ENCODE data around the gene CASP6. TPM values are rescaled to one million over a fixed set of nuclear protein-coding genes. Genes with fewer than 3 reads are reported as not detected.
"Not testable (repeated sequence)": the region's sequence is repeated elsewhere in the genome, so short reads cannot be mapped to it uniquely, and the experiment has no call there.

CASP6 gene
- polyA plus RNA-seq, 3 donors = 37.2 to 45.4 (median 37.4) TPM

- DNase-seq (ENCODE audit: extremely low read depth in 1 of 11, low read depth in 9 of 11, low spot score in 4 of 11) = no peak
These were observed 19.5 kb downstream of the CASP6 start for GRCh38 chr4:109683621-109684253.

DNA sequence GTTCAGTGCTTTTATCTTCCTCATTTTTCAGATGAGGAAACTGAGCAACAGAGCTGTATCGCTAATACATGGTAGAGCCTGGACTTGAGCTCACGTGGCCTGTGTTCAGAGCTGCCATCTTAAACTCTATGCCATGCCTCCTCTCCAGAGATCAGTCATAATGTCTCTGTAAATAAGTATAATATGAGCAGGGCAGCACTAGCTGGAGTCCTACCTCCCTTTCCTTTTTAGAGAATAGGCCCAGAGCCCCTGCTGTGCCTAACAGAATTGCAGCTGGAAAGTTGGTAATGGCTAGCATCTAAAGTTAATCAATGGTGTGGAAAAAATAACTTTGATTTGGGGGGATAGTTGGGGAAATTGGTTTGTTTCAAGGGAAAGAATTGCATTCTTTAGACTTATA, 20.4 kb downstream of the CASP6 start:
- no peak for DNase-seq (ENCODE audit: extremely low read depth in 1 of 11, low read depth in 9 of 11, low spot score in 4 of 11)

DNA sequence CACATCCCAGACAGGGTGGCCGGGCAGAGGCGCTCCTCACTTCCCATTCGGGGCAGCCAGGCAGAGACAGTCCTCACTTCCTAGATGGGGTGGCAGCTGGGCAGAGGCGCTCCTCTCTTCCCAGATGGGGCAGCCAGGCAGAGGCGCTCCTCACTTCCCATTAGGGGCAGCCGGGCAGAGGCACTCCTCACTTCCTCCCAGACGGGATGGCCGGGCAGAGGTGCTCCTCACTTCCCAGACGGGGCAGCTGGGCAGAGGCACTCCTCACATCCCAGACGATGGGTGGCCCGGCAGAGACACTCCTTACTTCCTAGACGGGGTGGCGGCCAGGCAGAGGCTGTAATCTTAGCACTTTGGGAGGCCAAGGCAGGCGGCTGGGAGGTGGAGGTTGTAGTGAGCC, 24.3 kb downstream of the CASP6 start:
- not testable (repeated sequence) for DNase-seq (ENCODE audit: extremely low read depth in 1 of 11, low read depth in 9 of 11, low spot score in 4 of 11)

- DNase-seq (ENCODE audit: extremely low read depth in 1 of 11, low read depth in 9 of 11, low spot score in 4 of 11) = not testable (repeated sequence)
These were observed 24.8 kb downstream of the CASP6 start for GRCh38 chr4:109678472-109678871.

GRCh38 chr4:109676886-109677285, 26.4 kb downstream of the CASP6 start:
- DNase-seq (ENCODE audit: extremely low read depth in 1 of 11, low read depth in 9 of 11, low spot score in 4 of 11) = no peak

- no peak for DNase-seq (ENCODE audit: extremely low read depth in 1 of 11, low read depth in 9 of 11, low spot score in 4 of 11)
These were observed 27.4 kb downstream of the CASP6 start for GRCh38 chr4:109675843-109676242.

GRCh38 chr4:109675181-109675580, 28.1 kb downstream of the CASP6 start:
- no peak for DNase-seq (ENCODE audit: extremely low read depth in 1 of 11, low read depth in 9 of 11, low spot score in 4 of 11)

DNA sequence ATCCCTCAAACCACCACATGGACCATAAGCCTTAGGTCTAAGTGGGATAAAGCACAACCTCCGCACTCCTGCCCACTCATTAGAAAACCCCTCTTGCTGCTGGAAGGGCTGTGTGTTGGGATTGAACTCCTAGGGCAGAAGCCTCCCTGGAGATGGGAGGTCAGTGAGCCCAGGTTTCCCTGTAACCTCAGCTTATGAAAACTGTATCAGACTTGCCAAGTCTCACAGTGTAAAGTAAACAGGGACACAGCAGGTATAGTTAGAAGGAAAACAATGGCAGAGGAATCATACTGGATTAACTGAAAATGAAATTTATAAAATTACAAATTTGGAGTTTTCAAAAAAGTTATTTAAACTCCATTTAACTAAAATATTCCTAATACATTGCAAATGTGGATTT, 29.9 kb downstream of the CASP6 start:
- DNase-seq (ENCODE audit: extremely low read depth in 1 of 11, low read depth in 9 of 11, low spot score in 4 of 11) = no peak

DNA sequence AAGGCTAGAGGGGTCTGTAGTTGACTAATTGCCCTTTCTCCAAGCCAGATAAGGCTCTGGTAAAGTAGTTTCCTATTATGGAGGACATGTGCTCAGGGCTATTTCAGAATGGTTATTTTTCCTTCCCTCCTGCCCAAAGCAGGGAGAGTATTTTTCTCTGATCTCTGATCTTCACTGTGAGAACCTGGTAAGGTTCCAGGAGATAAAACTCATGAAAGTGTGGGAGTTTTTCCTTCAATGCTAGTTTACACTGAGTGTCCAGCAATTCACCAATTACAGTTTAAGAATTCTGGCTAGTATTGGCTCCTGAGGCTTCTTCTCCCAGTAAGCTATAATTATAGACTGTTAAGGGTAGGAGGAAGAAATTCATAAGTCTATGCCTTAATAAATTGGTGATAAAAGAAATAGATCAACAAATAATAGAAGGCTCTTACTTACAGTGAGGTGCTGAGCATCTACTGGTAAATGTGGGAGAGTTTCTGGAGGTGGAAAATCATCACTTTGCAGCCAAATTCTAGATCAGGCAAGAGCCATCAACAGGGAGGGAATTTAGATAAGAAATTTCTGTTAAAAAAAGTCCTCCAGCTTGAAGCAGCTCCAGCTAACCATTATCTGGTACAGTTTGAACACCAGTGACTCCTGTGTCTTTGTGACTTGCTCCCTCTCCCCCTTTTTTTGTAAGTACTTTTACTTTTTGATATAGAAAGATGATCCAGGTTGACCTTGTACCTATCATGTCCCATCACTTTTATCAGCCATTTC, 30.9 kb downstream of the CASP6 start:
- DNase-seq (ENCODE audit: extremely low read depth in 1 of 11, low read depth in 9 of 11, low spot score in 4 of 11) = no peak

- no peak for DNase-seq (ENCODE audit: extremely low read depth in 1 of 11, low read depth in 9 of 11, low spot score in 4 of 11)
These were observed 31.9 kb downstream of the CASP6 start for GRCh38 chr4:109671350-109671749.

GRCh38 chr4:109665783-109666485, 37.3 kb downstream of the CASP6 start:
- no peak for DNase-seq (ENCODE audit: extremely low read depth in 1 of 11, low read depth in 9 of 11, low spot score in 4 of 11)

- DNase-seq (ENCODE audit: extremely low read depth in 1 of 11, low read depth in 9 of 11, low spot score in 4 of 11) = no peak
These were observed 40.5 kb downstream of the CASP6 start for GRCh38 chr4:109662771-109663170.

DNA sequence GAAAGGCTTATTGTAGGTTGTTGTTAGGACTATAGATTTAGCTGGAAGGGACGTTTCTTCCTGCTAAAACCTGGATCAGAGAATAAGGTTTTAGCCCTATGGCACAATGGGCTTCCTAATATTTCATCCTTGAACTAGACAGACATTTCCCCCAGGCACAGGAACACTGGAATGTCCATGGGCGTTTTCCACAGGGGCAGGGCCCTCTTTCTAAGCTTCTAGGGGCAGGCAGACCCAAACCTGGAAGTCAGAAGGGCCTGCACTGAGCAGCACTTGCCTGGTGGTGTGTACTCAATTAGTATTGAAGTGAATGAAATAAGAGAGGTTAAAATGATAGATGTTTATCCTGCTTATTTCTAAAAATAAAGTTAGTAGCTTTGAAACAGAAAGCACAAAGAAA, 41.1 kb downstream of the CASP6 start:
- no peak for DNase-seq (ENCODE audit: extremely low read depth in 1 of 11, low read depth in 9 of 11, low spot score in 4 of 11)

DNA sequence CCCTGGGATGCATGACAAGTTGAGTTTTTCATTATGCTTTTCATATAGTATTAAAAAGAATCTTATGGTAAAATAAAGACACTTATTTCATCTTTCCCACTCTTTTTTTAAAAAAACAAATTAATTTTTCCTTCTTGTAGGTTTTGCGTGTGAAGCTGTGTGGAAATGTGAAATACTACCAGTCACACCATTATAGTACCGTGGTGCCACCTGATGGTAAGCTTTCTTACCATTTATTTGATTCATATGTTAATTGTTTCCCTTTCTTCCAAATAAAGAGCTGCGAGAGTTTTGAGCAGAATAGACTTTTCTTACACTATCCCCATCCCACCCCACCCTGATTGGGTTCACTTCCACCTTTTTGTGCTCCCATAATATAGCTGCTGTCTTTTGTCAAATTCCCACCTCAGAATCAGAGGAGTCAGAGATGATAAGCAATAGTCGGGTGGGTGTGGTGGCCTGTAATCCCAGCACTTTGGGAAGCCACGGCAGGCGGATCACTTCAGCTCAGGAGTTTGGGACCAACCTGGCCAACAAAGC, 44.3 kb downstream of the CASP6 start:
- DNase-seq (ENCODE audit: extremely low read depth in 1 of 11, low read depth in 9 of 11, low spot score in 4 of 11) = peak in 1 of 11 donors; percentile 0

GRCh38 chr4:109657854-109658418, 45.3 kb downstream of the CASP6 start:
- no peak for DNase-seq (ENCODE audit: extremely low read depth in 1 of 11, low read depth in 9 of 11, low spot score in 4 of 11)

DNA sequence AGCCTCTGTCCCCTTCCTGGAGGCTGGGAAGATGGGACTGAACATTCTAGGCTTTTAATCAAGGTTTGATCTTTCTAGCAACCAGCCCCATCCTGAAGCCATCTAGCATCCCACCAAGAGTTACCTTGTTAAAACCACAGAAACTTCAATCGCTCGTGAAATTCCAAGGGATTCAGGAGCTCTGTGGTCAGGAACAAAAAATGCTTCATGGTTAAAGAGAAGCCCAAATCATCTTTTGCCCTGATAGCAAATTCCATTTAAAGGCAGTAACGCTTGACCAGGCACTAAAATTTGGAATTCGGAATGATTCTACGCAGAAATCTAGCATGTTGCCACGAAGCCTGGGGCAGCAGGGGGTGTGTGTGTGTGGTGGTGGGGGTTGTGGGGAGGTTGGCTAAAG, 47.8 kb downstream of the CASP6 start:
- no peak for DNase-seq (ENCODE audit: extremely low read depth in 1 of 11, low read depth in 9 of 11, low spot score in 4 of 11)

DNA sequence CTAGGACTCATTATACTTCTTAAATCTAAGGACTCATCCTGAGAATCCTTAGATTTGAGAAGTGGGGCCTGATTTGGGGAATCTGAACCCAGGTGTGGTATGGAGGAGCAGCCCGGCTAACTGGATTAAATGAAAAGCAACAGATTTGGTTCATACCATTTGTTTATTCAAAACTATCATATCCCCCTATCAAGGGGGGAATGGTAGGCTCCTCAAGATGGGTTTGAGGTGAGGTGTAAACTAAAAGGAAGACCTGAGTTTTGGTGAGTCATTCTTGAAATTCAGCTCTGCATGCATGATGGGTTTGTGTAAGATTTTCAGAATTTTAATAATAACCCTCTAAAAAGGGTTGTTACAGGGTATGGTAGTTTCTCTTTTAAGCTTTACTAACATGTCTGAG, 53.4 kb downstream of the CASP6 start:
- DNase-seq (ENCODE audit: extremely low read depth in 1 of 11, low read depth in 9 of 11, low spot score in 4 of 11) = no peak

DNA sequence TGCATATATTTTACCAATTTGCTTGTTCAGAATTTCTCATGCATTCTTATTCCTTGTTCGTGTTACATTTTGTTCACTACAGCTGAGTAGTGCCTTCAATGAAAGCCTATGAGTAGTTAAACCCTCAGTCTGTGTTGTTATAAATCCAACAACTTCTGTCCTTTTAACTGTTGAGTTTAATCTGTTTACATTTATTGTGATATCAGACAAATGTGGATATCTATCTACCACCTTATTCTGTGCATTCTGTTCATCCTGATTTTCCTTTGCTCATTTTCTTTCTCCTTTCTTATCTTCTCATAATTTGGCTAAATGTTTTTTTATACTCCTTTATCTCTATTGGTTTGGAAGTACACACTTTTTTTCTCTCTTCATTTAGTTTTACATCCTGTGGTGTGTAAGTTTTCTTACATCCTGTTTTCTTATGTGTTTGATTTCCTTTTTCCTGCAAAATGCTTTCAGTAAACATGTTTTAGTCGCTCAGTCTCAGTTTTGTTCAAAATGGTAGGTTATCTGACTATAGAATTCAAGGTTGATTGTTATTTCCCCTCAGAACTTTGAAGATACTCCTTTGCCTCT, 54.2 kb downstream of the CASP6 start:
- DNase-seq (ENCODE audit: extremely low read depth in 1 of 11, low read depth in 9 of 11, low spot score in 4 of 11) = no peak

DNA sequence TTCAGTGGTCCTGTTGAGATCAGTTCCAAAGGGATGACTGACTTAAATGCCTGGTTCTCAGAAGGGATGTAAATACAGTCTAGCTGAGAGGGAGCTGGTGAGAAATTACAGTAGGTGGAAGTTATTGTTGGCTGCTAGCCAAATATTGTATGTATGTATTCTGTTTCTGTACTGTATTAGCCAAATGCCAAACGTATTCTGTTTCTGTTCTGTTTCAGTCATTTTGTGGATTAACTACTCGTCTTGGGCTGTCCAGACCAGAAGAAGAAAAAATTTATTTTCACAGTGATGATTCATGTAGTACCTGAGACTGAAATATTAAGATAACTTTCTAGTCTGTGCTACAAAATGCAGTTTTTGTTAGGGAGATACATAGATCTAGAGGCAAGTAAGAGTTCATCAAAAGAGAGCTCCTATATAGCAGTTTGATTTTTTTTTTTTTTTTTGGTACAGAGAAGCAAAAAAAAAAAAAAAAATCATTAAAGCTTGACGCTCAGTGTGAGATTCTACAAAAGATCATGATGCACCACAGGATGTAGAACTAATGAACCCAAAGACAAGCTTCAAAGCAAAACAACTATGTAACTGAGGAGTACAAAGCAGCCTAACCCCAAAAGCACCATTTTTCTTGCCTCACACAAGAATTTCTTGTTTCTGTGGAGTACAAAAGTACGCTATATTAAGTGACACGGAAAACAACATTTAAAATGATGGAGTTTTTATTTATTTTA, 54.8 kb downstream of the CASP6 start:
- no peak for DNase-seq (ENCODE audit: extremely low read depth in 1 of 11, low read depth in 9 of 11, low spot score in 4 of 11)
